IPS-18a (cell line): ENCODE data around the gene IMMT.

Source experiments
- H3K27ac ChIP-seq: one replicate; pipeline ENCODE4 v1.5.1; 2013; ENCODE audit warnings: low read length
- H3K27me3 ChIP-seq: one replicate; pipeline ENCODE4 v1.6.1; 2013; ENCODE audit warnings: mild to moderate bottlenecking, low read length; ENCODE audit not compliant: control insufficient read depth, insufficient read depth
- H3K36me3 ChIP-seq: one replicate; pipeline ENCODE4 v1.6.1; 2013; ENCODE audit warnings: low read depth, low read length; ENCODE audit not compliant: control insufficient read depth
- H3K4me1 ChIP-seq: one replicate; pipeline ENCODE4 v1.6.1; 2013; ENCODE audit warnings: low read depth, low read length; ENCODE audit not compliant: control insufficient read depth
- H3K4me3 ChIP-seq: one replicate; pipeline ENCODE4 v1.5.1; 2013; ENCODE audit warnings: low read length
- H3K9ac ChIP-seq: one replicate; pipeline ENCODE4 v1.6.1; 2013; ENCODE audit warnings: mild to moderate bottlenecking, low read length, moderate library complexity
- H3K9me3 ChIP-seq: one replicate; pipeline ENCODE4 v1.6.1; 2013; ENCODE audit warnings: low read depth, low read length; ENCODE audit not compliant: control insufficient read depth

Gene IMMT

DNA sequence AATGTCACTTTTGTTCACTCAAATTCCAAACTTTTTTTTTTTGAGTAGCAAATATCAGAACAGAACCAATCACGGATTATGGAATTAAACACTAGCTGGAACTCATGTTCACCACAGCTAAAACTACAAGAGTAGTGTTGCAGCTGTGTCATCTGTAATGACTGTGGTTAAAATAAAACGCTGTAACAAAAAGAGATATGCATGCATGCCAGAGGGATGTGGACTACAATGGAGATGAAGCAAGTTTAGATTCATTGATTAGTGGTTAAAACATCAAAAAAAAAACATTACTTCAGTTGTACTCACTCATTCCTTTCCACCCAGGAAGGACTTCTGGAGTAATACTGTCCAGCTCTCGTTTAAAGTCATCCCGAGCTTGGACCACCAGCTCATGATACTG, 37.0 kb downstream of the IMMT start:
- Histone ChIP-seq H3K9ac (no peak overlapping the region), H3K4me3 (no peak overlapping the region), H3K27ac (no peak overlapping the region), H3K36me3 (peaks cover 40% of the 10 kb centered on the region), H3K9me3 (no peaks in the 10 kb centered on the region), H3K4me1 (no peaks in the 10 kb centered on the region), H3K27me3 (no peaks in the 10 kb centered on the region)

DNA sequence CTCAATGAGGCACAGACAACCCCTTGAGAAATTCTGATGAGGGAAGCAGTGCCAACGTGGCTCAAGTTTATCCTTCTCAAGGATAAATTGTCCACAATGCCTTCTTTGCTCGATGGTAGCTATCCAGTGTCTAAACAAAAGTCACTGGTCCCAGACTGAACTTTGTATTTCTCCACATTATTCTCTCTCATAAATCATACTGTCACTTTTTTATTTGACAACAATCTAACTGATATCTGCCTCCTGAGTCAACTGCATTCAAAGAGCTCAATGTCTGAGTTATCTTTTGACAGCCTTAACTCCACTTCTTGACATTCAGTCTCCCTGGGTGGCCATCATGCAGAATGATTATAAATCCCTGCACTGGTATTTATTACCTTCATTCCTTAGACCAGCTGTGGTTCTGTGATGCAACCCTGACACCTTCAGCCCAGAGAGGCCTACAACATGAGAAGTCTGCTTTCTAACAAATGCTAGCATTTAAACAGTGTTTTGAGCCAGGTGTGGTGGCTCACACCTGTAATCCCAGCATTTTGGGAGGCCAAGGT, 38.2 kb downstream of the IMMT start:
- Histone ChIP-seq H3K27ac (no peak overlapping the region), H3K4me3 (no peak overlapping the region), H3K36me3 (peaks cover 34% of the 10 kb centered on the region), H3K9me3 (no peaks in the 10 kb centered on the region), H3K9ac (no peak overlapping the region), H3K27me3 (no peaks in the 10 kb centered on the region), H3K4me1 (no peaks in the 10 kb centered on the region)

DNA sequence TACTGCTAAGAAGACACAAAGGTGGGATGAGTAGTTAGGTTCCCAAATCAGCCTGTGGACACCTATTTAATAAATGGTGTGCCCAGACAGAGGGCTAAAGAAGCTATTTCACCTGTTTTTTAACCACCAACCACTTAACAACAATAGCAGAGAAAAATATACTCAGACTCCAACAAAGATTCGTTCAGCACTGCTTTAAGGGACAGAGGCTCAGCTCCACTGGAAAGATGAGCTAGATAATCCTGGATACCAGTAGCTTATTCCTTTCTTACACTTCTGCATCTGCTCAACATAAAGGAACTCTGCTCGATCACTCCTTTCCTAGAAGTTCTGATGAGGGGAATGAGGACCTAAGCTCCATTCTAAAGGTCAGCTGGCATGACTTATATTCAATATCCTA, 44.8 kb downstream of the IMMT start:
- H3K27ac ChIP-seq: no peak overlapping the region
- no peak overlapping the region for H3K4me3 ChIP-seq
- H3K27me3 ChIP-seq: no peaks in the 10 kb centered on the region
- peaks cover 55% of the 10 kb centered on the region for H3K36me3 ChIP-seq
- no peaks in the 10 kb centered on the region for H3K4me1 ChIP-seq
- no peaks in the 10 kb centered on the region for H3K9me3 ChIP-seq
- H3K9ac ChIP-seq: no peak overlapping the region

DNA sequence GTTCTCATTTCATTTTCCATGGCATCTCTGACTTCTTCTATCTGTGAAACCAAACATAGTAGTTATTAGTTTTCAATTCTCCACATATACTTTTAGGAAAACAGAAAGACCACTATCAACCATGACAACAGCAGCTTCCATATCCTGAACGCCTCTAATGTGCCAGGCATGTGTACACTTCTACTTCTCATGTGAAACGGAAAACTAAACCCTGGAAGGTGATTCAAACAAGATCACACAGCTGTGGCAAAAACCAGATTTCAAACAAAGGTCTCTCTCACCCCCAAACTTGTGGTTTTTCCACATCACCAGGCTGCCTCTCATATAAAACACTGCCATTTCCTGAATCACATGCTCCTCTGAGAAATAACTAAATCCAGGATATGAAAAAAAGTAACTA, 47.5 kb downstream of the IMMT start:
- Histone ChIP-seq H3K36me3 (peaks cover 75% of the 10 kb centered on the region), H3K27ac (no peak overlapping the region), H3K9ac (no peak overlapping the region), H3K27me3 (no peaks in the 10 kb centered on the region), H3K9me3 (no peaks in the 10 kb centered on the region), H3K4me3 (no peak overlapping the region), H3K4me1 (no peaks in the 10 kb centered on the region)

DNA sequence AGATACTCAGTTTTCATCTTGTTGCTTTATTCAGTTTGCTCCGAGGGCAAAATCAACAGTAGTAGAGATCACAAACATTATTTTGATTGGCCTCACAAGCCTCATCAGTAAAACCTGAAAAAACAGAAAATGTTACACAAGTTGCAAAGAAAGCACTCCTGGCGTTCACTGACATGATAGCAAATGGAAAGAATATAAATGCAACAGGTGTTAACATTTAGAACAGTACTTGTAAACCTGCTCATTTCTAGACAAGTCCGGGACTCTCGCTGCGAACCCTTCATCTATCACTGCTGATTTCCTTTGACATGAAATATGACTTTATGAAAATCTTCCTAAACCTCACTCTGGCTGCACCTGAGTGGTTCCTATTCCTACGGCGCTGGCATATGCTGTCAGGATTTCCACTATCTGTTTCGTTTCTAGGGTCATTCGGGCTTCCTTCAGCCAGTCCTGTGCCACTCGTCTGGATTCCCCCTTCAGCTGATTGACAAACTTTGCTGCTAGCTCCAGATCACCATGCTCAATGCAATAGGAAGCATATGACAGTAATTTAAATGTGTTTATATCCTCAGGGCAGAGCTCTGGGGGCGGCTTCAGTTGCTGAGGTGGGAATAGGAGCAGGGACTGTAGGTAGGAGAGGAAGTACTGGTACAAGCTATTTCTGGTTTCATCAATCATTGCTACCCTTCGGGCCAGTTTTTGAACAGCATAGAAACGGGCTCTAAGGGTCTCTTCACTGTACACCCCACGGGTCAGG, 51.2 kb downstream of the IMMT start:
- Histone ChIP-seq H3K4me3 (no peak overlapping the region), H3K27me3 (no peaks in the 10 kb centered on the region), H3K9me3 (no peaks in the 10 kb centered on the region), H3K4me1 (no peaks in the 10 kb centered on the region), H3K9ac (no peak overlapping the region), H3K27ac (no peak overlapping the region), H3K36me3 (peaks cover 73% of the 10 kb centered on the region)

DNA sequence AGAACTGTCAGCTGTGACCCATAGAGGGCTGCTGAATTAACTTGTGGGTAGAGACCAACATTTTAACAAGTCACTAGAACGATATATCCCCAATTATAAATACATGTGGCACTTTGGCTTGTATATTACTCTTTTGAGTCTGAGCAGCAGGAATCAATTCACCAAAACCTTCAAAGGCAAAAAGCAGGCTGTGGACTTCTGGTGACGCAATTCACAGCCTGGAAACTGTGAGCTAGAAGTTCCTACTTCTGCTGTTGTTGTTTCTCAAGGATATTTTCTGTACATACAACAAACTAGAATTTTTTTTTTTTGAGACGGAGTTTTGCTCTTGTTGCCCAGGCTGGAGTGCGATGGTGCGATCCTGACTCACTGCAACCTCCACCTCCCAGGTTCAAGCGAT, 52.0 kb downstream of the IMMT start:
- no peaks in the 10 kb centered on the region for H3K27me3 ChIP-seq
- H3K36me3 ChIP-seq: peaks cover 74% of the 10 kb centered on the region
- no peaks in the 10 kb centered on the region for H3K9me3 ChIP-seq
- H3K4me3 ChIP-seq: no peak overlapping the region
- H3K9ac ChIP-seq: no peak overlapping the region
- H3K4me1 ChIP-seq: no peaks in the 10 kb centered on the region
- H3K27ac ChIP-seq: no peak overlapping the region

DNA sequence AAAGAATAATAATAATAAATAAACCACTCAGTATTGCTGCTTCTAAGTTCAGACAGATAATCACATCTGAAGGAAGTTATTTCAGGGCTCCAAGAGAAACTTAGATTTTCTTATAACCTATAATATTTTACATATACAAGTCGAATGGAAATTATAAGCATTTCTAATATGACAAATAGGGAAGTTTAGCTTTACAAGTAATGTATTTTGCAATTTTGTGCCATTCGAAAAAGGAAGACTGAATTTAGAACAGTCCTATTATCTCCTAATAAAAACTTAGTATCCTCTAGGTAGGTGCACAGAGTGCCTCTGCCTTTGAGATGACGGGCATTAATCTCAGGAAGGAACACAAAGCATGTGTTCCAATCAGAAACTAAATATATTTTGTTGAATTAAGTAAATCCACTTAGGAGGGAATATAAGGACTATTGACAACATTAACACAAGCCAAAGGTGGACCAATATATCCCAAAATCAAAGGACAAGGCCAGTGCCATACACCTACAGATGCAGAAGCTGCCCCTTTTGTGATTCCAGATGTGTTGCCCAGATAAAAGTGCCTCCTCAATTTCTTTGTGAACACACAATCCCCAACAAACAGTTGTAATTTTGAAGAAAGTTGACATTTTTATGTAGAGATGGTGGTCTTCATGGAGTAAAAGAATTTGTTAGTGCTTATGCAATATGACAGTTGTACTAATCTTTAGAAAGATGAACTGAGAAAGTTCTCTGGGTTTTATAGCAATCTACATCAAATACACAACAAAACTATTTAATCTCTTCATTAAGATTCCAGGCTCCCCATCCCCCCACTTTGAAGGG, 52.6 kb downstream of the IMMT start:
- Histone ChIP-seq H3K9me3 (no peaks in the 10 kb centered on the region), H3K27ac (no peak overlapping the region), H3K36me3 (peaks cover 75% of the 10 kb centered on the region), H3K9ac (no peak overlapping the region), H3K4me3 (no peak overlapping the region), H3K4me1 (no peaks in the 10 kb centered on the region), H3K27me3 (no peaks in the 10 kb centered on the region)

DNA sequence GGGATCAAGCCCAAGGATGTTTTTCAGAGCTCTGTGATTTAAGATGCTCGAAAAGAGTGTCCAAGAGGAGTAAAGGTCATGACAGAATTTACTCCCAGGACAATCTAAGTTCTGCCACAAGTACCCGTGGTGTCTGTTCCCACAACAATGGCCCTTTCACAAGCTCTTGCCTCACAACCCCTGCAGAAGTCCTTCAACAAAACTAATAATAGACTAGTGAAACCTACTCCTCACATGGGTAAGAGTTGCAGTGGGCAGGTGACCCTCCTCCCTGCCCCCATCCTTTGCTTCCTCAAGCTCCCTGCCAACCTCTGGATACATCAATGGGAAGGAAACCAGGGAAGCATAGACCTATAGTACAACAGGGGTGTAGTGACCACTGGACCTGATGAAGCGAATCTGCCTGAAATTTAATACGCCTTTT, 54.3 kb downstream of the IMMT start:
- Histone ChIP-seq H3K27me3 (no peaks in the 10 kb centered on the region), H3K9me3 (no peaks in the 10 kb centered on the region), H3K9ac (no peak overlapping the region), H3K4me3 (no peak overlapping the region), H3K4me1 (no peaks in the 10 kb centered on the region), H3K27ac (no peak overlapping the region), H3K36me3 (peaks cover 82% of the 10 kb centered on the region)

DNA sequence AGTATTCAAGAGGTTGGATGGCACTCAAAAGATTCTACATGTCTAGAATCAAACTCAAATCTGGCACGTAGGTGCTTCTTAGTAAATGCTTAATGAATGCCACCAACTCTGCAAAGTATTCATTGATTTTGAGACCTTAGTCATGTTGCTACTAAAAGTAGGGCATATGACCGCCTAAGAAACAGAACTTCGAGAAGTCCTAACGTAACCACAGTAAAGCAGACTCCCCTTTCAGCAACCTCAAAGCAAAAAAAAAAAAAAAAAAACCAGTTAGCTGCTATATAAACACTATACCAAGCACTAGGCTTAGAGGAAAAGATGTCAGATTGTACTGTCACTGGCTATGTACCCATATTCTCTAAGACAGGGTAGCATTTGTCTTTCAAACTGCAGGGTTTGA, 55.3 kb downstream of the IMMT start:
- Histone ChIP-seq H3K9ac (no peak overlapping the region), H3K4me1 (no peaks in the 10 kb centered on the region), H3K27me3 (no peaks in the 10 kb centered on the region), H3K36me3 (peaks cover 85% of the 10 kb centered on the region), H3K4me3 (no peak overlapping the region), H3K9me3 (no peaks in the 10 kb centered on the region), H3K27ac (no peak overlapping the region)

DNA sequence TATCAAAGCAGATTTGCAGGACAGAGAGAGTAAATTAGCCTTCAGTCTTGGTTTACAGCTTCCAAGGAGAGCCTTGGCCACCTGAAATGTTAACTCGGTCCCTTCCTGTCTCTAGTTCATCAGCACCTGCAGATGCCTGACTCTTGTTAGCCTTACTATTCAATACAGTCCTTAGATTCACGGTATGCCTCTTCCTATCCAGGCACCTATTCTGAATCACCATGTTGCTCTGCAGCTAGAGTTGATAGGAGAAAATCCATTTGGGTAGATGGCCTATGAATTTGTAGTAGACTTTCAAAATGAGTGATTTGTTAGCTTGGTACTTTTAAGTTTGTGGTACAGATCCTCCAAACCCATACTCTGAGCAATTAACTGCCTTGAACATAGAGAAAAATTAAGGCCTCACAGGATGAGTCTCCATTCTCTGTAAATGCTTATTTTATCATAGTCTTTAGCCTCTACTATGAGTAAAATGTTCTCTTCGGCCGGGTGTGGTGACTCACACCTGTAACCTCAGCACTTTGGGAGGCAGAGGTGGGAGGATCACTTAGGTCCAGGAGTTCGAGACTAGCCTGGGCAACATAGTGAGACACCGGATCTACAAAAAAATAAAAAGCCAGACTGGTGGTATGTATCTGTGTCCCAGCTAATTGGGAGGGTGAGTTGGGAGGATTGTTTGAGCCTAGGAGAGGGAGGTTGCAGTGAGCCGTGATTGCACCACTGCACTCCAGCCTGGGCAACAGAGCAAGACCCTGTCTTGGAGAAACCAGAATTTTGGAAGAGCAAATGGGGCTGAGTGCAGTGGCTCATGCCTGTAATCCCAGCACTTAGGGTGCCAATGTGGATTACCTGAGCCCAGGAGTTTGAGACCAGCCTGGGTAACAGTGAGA, 56.3 kb downstream of the IMMT start:
- H3K27me3 ChIP-seq: no peaks in the 10 kb centered on the region
- H3K36me3 ChIP-seq: peaks cover 85% of the 10 kb centered on the region
- H3K27ac ChIP-seq: no peak overlapping the region
- H3K4me3 ChIP-seq: no peak overlapping the region
- no peak overlapping the region for H3K9ac ChIP-seq
- H3K4me1 ChIP-seq: no peaks in the 10 kb centered on the region
- H3K9me3 ChIP-seq: no peaks in the 10 kb centered on the region

DNA sequence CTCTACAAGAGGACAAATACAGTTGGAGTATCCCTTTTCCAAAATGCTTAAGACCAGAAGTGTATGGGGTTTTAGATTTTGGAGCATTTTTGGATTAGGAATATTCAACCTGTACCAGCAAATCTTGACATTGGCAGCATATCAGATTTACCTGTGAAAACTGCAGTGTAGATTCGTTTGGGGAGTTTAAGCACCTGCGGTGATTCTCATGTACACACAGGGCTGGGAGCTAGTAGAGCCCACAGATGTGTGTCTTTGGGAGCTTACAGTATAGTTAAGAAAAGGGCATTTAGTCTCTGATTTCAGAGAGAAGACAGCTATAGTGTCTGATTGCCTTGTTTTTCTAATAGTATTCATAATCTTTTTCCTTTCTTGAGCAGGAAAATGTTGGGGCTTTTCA, 59.1 kb downstream of the IMMT start:
- H3K4me1 ChIP-seq: no peaks in the 10 kb centered on the region
- H3K36me3 ChIP-seq: peaks cover 99% of the 10 kb centered on the region

More for the DNA sequence above, 59.1 kb downstream of the IMMT start:
- H3K9ac ChIP-seq: no peak overlapping the region
- no peaks in the 10 kb centered on the region for H3K9me3 ChIP-seq
- H3K27ac ChIP-seq: no peak overlapping the region
- no peaks in the 10 kb centered on the region for H3K27me3 ChIP-seq
- no peak overlapping the region for H3K4me3 ChIP-seq
